Fibroblast of mammary gland (primary cell): Measurements from ENCODE around the gene MR1.
A peak's percentile ranks its signal among the peaks of the same experiment; 100 is the strongest.

Experiments
- DNase-seq: peaks from one replicate; pipeline ENCODE4 v3.0.0-alpha.2; 2010; ENCODE audit warnings: low read depth
- H3K4me3 ChIP-seq: 2 replicates; pipeline ENCODE4 v1.5.1; 2011; ENCODE audit warnings: low read depth, mild to moderate bottlenecking, low read length, moderate library complexity; ENCODE audit not compliant: control insufficient read depth
- CTCF ChIP-seq: conservative IDR thresholded peaks from 2 replicates; pipeline ENCODE4 v1.5.1; 2011; ENCODE audit warnings: low read depth, low read length, inconsistent platforms; ENCODE audit not compliant: control insufficient read depth, insufficient read depth

MR1 gene

GRCh38 chr1:181064011-181064623 is 30.3 kb downstream of the MR1 start:
- no peak overlapping the region for H3K4me3 ChIP-seq
- no peak for DNase-seq
- TF ChIP-seq CTCF = no peak

GRCh38 chr1:181064702-181065101 is 30.9 kb downstream of the MR1 start:
- no peak overlapping the region for H3K4me3 ChIP-seq
- no peak for DNase-seq
- TF ChIP-seq CTCF = no peak

- H3K4me3 ChIP-seq = no peak overlapping the region
- peak; percentile 88 for DNase-seq
- no peak for TF ChIP-seq CTCF
Observed at GRCh38 chr1:181073638-181074037, 39.9 kb downstream of the MR1 start.

GRCh38 chr1:181075766-181076350 is 42.1 kb downstream of the MR1 start:
- TF ChIP-seq CTCF = no peak
- DNase-seq = no peak
- H3K4me3 ChIP-seq = no peak overlapping the region

GRCh38 chr1:181076852-181077251 is 43.1 kb downstream of the MR1 start:
- DNase-seq = no peak
- no peak for TF ChIP-seq CTCF
- H3K4me3 ChIP-seq = no peak overlapping the region

GRCh38 chr1:181077576-181078242 is 43.9 kb downstream of the MR1 start:
- no peak for TF ChIP-seq CTCF
- DNase-seq = peak; percentile 23
- H3K4me3 ChIP-seq = no peak overlapping the region

- DNase-seq = peak; percentile 45
- H3K4me3 ChIP-seq = no peak overlapping the region
- no peak for TF ChIP-seq CTCF
Observed at GRCh38 chr1:181079382-181079781, 45.6 kb downstream of the MR1 start.
